ENCODE measurements around the gene RIC8B.
A peak's percentile ranks its signal among the peaks of the same experiment; 100 is the strongest.

The RIC8B gene

DNA sequence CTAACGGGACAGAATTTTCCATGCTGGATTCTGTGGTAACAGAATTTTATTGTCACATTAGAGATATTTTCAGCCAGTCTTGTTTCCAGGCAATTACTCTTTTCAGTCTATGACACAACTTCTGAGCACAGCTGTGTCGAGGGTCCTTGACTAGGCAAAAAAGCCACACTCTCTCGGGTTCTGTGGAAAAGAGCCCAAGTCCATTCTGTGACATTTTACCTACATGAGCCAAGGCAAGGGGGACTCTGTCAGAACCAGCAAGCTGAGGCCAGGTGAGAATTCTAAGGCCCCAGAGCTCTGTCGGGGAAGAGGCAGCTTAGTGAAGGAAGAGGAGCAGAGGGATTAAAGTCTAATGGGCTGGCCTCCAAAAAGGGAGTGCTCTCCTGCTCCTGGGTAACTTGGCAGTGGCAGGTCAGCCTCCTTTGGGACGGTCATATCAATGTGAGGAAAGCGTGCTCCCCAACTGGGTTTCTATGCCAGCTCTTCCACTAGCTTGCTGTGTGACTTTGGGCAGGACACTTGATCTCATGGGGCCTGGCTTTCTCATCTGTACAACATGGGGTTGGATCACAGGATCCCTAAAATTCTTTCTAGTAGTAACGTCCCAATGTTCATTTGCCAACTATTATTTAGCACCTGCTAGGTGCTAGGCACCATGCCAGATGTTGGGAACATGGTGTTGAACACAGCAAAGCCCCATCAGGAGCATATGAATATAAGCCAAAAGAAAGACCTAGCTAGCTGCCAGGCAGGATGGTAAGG lies 16.0 kb upstream of the RIC8B start:
- no peak for DNase-seq

DNA sequence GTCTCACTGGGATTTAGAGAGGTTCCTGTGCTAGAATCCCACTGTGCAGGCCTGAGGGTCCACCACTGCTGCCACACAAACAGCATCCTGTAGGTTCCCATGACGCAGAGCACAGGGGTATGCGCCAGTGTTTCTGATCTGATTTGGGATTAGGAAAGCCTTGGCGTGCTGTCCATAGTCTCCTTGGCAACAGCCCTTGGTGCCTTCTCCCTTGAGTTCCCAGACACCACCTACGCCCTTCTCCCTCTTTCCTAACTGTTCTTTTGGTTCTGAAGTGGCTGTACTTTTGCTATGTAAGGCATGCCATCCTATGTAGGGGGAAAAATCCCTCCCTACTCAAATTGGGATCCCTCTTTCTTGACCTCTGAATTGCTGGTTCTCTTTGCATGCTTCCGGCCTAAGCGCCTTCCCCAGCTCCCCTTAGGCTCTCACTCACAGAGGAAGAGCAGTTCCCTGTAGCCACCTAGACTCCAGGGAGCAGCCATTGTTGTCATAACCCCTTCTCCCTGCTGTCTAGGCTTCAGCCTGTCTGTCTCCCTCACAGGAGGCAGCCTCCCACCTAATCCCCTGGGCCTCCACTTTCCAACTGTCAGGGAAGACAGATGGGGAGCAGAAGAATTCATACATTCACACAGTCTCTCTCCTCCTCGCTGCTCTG lies 14.8 kb upstream of the RIC8B start:
- DNase-seq = no peak

DNA sequence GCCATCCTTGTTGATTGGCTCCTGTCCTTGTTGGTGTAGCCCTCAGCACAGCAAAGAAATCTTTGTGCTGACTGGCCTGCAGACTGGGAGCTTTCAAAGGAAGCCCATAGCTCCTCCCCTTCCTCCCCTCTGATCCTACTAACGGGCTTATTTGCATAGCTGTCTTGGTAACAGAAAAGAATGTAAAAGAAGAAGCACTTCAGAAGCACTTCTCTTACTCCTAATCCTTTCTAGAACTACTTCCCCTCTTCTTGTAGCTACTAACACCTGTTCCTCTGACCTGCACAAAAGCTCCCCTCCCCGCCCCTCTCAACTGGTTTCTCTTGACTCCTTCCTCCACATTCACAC lies 14.3 kb upstream of the RIC8B start:
- peak; percentile 42 for DNase-seq

DNA sequence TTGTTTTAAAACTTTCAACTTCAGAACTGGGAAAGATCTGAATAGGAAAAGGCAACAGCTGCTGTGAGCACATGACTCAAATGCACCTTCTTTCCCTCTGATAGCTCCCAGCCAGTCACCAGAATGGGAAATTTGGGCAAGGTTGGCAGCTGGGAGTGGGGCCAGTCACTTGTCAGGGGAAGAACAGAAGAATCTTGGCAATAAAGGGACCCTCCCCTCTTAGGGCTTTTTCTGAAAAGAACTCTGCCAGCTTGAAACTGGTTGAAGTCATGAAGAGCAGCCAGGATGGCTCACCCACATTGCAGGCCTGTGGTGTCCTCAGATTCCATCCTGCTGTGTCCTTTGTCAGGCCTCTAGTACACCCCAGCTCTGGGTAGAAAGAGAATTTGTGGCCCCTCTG lies 10.3 kb upstream of the RIC8B start:
- DNase-seq = no peak

DNA sequence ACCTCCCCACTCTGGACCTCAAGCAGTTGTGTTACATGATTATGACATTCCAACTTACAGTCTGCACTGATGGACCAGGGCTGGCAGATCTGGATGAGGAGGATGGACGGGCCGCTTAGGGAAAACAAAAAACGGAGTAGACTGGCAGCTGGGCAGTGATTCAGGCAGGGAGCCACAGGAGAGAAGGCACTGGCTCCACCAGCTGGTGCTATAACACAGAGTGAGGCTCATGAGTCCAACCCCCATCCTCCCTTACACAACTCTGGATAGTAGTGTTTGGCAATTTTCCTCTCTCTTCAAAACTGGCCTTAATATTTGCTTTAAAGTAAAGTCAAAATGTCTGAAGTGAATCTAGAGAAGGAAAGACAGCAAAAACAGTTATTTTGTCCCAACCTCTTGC lies 9.7 kb upstream of the RIC8B start:
- no peak for DNase-seq

DNA sequence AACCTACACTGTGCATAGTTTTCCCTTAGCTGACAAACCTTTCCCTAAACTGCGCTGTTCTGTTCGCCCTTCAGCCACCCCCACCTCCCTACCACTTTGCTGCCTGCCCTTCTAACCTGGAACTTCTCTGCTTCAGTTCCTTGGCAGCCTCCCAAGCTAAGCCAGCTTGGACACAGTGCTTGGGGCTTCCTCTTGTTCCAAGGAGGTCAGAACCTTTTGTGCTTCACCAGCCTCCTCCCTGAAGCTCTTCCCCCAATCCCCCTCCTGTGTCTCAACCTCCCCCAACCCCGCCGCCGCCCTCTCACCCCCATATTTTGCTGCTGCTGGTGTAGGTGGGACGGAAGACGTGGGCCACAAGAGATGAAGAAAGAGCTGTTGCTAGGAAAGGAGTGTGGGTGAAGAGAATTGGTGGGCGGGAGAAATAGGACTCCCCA lies 8.1 kb upstream of the RIC8B start:
- DNase-seq = no peak

DNA sequence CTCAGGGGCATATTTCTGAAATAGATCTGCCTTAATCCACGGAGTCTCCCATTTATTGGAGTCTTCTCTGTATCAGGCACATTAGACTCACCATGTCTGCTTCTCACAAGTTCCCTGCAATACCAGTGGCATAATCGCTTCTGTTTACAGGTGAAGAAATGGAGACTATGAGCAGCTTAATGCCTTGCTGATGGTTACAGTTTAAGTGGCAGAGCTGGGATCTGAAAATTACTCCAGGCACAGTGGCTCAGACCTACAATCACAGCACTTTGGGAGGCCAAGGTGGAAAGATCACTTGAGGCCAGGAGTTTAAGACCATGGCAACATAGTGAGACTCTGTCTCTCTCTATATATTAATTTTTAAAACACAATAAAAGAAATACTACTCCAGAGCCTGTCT lies 7.3 kb upstream of the RIC8B start:
- DNase-seq = no peak

DNA sequence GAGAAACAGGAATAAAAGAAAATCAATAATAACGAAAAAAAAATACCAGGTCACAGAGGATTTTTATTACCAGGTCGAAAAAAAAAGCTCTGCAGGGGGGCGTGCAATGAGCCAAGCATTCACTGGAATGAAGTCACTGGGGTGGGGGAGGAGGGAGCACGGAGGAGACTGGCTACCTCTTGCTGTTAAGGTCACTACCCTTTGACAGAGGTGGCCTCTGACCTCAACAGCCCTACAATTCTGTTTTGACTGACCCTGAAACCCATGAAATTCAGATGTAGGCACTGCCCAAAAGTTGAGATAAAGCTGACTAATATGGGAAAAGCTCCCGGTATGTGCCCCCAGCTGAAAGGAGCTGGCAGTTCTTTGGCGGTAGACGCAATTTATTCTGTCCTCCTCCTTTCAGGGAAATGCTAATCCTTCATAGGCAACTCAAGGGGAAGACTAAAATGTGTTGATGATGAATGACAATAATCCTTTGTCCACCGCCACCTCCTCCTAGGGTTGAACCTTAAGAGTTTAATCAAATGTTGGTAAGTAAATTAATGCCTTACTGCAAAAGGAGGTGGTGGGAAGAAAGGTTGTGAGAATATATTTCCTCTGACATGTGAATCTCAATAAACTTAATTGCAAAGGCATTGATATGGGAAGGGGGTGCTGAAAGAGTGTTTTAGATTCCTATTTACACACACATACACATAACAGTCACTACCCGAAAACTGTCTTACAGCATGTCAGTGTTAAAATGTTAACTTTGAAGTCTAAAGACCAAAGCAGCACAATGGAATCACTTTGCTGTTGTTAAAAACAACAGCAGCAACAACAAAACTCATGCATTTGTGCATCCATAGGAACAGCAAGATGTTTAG lies 6.3 kb upstream of the RIC8B start:
- DNase-seq = no peak

DNA sequence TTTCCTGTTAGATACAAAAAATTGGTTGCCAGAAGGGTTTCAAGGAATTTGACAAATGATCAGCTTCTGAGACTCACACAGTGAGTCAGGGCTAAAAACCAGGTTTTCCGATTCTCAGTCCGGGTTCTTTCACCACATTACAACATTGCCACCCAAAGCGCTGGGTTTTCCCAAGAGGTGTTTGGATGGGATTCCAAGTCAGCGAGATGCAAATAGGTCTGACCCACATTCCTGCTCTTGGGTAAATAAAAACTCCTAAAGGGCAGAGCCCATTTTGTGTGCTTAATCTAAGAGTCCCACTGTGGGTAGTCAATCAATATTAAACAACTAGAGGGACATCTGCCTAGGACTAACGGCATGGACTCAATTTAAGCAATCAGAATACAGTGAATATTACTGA lies 5.4 kb upstream of the RIC8B start:
- no peak for DNase-seq

DNA sequence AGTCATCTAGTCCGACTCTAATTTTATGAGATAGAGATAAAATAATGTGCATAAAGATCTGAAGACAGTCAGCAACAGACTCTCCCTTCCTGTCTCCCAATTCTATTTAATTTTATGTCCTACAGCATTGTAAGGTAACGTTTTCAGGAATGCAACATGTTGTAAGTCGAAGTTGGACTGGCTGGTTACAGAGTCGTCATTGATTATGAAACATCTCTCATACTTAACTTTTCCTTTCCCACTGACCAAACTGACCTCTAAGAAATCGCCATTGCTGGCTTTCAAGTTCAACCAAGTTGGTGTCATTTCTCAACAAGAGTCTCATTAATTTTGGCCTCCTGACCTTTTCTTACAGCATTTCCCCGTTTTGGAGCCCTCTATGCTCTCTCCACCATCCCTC lies 4.9 kb upstream of the RIC8B start:
- DNase-seq = no peak

DNA sequence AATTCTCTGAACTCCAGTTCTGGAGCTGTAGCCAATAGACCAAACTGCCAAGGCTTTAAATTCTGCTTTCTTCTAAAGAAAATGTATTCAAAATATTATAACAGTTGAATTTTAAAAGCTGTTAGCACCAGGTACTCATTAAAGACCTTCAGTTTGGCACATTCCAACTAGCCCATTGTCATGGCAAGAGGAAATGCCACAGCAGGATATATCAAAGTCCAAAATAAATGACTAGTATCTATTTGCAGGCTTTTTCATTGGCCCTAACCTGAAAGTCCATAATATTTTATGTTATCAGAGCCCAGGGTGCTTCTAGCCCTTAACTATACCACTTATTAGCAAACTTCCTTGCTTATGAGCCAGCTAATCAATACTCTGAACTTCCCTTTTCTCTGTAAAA lies 3.1 kb upstream of the RIC8B start:
- DNase-seq = no peak

DNA sequence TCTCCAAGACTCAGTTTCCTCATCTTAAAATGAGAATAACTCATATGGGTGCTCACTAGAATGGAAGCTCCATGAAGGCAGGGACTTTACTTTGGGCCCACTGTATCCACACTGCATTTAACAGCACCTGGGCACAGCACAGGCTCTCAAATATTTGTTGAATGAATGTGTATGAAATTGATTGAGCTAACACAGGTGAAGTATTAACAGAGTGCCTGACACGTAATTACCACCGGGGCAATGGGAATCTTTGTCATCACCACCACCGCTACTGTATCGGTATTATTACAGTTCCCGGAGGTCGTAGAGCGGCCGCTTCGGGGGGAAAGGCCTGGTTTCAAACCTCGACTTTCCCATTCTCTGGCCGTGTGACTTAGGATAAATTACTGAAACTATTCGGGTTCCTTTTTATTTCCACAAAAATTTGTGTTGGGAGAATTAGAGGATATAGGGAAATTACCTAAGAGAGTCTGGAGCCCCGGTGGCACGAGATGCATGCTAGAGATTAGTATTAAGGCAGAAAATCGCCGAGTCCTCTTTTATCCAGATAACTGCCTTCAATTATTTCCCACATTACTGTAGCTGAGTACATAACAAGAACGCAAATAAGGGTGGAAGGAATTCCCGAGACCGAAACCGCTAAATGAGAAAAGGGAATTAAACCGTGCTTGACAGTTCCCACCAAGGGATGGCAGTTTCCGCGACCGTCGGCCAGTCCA lies 1.0 kb upstream of the RIC8B start:
- DNase-seq = no peak

DNA sequence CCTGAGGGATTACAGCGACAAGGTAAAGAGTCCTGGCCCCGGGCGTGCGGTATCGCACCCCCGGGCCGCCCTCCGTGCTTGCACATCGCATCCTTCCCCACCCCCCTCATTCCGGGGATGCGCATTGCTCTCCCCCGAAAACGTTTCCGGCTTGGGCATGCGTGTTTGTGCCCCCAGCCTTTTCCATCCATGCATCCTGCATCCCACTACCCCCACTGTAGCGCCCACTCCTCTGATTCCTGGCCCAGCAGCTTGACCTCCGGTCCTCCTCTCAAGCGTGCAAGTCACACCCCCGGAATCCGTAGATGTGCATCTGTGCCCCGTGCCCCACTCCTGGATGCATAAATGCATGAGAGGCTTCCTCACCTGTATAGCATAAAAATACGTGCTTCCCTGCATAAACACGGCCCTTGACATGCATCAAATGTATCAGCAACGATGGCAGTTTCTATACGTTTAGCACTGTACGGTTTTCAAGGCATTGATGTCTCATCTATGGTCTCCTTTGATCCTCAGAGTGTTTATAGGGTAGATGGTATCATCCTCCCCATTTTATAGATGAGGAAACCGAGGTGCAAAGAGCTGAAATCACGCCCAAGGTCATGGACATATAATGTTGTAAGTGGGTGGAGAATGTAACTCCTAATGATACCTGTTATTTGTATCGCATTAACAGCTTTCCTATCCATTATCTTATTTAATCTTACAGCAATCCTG lies 484 bp downstream of the RIC8B start:
- DNase-seq = no peak

DNA sequence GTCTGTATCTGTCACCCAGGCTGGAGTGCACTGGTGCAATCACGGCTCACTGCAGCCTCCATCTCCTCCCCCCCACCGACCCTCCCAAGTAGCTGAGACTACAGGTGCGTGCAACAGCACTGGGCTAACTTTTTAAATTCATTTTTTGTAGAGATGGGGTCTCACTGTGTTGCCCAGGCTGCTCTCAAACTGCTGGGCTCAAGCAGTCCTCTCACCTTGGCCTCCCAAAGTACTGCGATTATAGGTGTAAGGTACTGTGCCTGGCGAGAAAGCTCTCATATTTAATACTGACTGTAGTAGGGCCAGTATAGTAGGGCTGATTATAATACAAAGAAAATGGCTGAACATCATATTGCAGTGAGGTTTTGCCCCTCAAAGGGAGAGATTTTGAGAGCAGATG lies 2.4 kb downstream of the RIC8B start:
- no peak for DNase-seq

DNA sequence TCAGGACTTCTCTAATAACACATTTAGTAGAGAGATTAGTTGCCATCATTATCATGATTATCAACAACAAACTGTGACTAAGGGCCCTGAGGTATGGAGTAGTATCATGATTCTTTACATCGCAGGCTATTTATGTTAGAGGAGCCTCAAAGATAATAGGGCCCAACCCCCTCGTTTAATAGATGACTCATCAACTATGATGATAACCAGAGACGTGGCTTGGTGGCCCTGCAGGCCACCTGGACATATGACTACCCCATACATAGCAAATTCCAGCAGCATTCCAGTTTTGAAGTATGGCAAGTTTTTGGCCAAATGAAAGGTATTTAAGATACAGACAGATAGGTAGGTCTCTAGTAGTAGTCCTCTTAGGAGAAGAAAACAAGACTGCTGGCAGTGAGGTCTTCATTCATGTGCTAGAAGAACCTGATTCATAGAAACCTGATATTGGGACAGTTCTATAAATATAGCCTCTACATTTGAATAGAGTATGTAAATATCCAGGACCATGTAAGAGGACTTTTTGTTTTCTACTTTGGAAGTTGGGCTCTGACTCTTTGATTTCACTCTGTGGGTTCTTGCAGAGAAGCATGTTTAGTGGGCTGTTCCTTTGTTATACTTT lies 5.6 kb downstream of the RIC8B start:
- no peak for DNase-seq

DNA sequence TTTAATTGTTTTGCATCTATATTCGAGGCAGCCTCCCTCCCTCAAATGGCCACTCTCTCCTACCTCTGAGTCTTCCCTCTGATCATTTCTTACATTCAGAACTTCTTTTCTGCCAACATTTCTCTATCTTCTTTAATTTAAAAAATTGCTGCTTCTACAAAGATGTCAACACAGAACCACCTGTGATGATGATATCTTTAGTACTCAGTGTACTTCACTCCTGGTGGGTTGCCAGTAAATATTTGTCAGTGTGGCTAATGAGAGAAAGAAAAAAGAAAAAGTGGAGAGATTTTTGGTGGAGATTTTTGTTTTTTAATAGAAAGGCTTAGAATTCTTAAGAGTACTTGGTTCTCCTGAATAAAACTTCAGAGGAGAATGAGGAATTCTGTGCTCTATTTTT lies 8.1 kb downstream of the RIC8B start:
- no peak for DNase-seq

DNA sequence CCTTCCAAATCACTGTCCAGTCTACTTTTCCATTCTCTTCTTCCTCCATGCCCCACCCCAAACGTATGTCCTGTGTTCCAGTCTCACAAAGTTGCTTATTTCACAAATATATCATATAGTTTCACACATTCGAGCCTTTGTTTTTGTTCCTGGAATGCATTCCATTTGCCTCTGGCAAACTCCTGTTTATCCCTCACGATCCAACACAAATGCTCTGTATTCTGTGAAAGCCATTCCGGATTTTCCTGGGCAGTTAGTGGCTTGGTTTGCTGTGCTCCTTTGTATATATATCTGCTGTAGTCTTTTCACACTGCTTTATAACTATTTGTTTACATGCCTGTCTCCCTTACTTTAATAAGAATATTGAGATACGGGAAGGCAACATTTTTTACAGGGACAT lies 9.0 kb downstream of the RIC8B start:
- no peak for DNase-seq

DNA sequence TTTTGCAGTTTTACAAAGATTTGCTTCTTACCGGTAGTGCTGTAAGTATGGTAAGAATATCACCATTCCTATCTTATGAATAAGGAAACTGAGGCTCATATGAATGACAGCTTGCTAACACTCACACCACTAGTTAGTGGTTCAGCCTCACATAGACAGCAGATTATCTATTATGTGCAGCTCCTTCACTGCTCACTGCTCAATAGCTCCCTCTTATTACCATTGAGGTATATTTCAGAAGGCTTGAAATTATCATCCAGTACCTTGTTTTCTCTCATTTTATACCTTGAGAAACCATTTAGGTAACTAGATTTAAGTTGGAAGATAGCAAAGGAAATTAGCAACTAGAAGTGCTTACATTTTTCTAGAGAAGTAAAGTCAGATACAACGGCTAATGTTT lies 15.5 kb downstream of the RIC8B start:
- no peak for DNase-seq

DNA sequence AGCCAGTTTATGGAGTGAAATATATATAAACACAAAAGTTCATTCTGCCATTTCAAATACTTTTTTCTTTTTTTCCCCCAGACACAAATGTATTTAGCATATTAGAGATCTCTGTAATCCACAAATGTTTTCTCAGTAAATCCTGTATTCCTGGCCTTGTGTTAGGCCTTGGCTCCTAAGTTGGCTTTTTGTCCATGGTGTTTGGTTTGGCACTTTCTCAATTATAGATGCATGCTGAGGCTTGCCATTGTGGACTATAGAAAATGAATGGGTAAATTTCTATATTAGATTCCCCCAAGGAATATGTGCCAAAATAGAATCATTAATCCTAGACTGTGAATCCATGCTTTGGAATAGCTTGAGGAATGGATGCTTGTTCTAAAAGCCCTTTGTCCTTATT lies 17.0 kb downstream of the RIC8B start:
- no peak for DNase-seq

DNA sequence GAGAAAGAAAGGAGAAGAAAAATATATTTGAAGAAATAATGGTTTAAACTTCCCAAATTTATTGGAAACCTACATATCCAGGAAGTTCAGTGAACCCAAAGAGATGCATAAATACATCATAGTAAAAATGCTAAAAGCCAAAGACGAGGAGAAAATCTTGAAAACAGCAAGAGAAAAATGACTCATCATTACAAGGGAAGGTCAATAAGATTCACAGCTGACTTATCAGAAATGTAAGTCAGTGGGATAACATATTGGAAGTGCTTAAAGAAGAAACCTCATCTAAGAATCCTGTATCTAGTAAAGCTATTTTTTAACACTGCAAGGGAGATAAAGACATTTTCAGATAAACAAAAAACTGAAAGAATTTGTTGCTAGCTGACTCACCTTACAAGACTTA lies 19.9 kb downstream of the RIC8B start:
- DNase-seq = no peak

DNA sequence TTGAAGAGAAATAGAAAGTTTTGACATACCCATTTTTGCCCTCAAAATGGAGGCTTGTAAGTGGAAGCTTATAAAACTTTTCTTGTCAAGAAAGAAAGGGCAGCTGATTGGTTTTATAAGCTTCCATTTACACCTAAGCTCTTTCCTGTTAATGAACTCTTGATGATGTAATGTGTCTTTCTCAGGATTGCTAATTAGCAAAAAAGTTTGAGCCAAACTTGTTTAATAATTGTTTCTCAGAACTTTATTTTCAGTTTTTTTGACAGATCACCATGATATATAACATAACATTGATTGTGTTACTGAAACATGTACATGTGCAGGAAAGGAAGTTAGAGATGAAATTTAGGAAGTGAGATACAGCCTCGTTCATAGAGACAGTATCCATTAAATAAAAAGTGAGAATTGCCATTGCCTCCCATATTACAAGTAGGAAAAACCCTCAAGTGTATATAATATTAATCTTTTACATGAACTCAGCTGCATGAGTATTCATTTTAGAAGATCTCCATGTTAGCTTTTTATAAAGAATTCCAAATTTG lies 26.8 kb downstream of the RIC8B start:
- DNase-seq = no peak

Measured in CD4-positive, alpha-beta T cell treated with Interferon gamma for 1 hour (primary cell).